ENCODE measurements around the gene TEX19. TPM values are rescaled to one million over a fixed set of nuclear protein-coding genes. Genes with fewer than 3 reads are reported as not detected.
A peak's percentile ranks its signal among the peaks of the same experiment; 100 is the strongest.

The TEX19 gene
- total and polyA plus RNA-seq, 2 experiments from 2014 or later, result 0.10 to 0.66 TPM

GRCh38 chr17:82369211-82369610 lies 10.2 kb downstream of the TEX19 start:
- Histone ChIP-seq H3K4me2 (no peak overlapping the region), H3K4me3 (no peak overlapping the region), H3K36me3 (ENCODE audit: insufficient read depth) (no peaks in the 10 kb centered on the region), H3F3A (replicated peaks; ENCODE audit: low read depth) (no peaks in the 10 kb centered on the region), H3K27ac (ENCODE audit: low read depth) (no peak overlapping the region), H3K79me2 (replicated peaks; ENCODE audit: insufficient read depth) (no peaks in the 10 kb centered on the region), H2AFZ (no peak overlapping the region), H3K27me3 (ENCODE audit: insufficient read depth) (peaks cover 48% of the 10 kb centered on the region), H3K9me2 (ENCODE audit: insufficient read depth) (no peaks in the 10 kb centered on the region), H4K20me1 (replicated peaks; ENCODE audit: insufficient read depth) (no peaks in the 10 kb centered on the region), H3K4me1 (ENCODE audit: insufficient read depth) (no peaks in the 10 kb centered on the region; the same call in 1 of the 2 replicates)
- Mint-ChIP-seq H3K36me3 (ENCODE audit: low read depth) (peaks cover 4% of the 10 kb centered on the region; the same call in 2 of the 3 replicates), H3K27ac (no peak overlapping the region), H3K4me3 (no peak overlapping the region), H3K9me3 (peaks cover 12% of the 10 kb centered on the region; the same call in 2 of the 3 replicates), H3K4me1 (peaks cover 5% of the 10 kb centered on the region), H3K27me3 (ENCODE audit: insufficient read depth, low read depth, poor library complexity) (peaks cover 42% of the 10 kb centered on the region)
- ATAC-seq (no peak), DNase-seq (ENCODE audit: low spot score) (no peak)
- TF ChIP-seq POLR2AphosphoS5 (IDR thresholded peaks at IDR 0.05; ENCODE audit: low read depth), result no peak

- Mint-ChIP-seq H3K36me3 (ENCODE audit: low read depth) (peaks cover 4% of the 10 kb centered on the region; the same call in 2 of the 3 replicates), H3K27ac (no peak overlapping the region), H3K9me3 (peaks cover 12% of the 10 kb centered on the region; the same call in 2 of the 3 replicates), H3K4me1 (peaks cover 5% of the 10 kb centered on the region), H3K4me3 (peak overlapping the region; percentile 50; the same call in 1 of the 3 replicates), H3K27me3 (ENCODE audit: insufficient read depth, low read depth, poor library complexity) (peaks cover 44% of the 10 kb centered on the region)
- Histone ChIP-seq H4K20me1 (replicated peaks; ENCODE audit: insufficient read depth) (no peaks in the 10 kb centered on the region), H3F3A (replicated peaks; ENCODE audit: low read depth) (no peaks in the 10 kb centered on the region), H3K27me3 (ENCODE audit: insufficient read depth) (peaks cover 58% of the 10 kb centered on the region), H3K36me3 (ENCODE audit: insufficient read depth) (no peaks in the 10 kb centered on the region), H2AFZ (peak overlapping the region; percentile 78; the same call in 1 of the 2 replicates), H3K79me2 (replicated peaks; ENCODE audit: insufficient read depth) (no peaks in the 10 kb centered on the region), H3K9me2 (ENCODE audit: insufficient read depth) (no peaks in the 10 kb centered on the region), H3K4me2 (peak overlapping the region; percentile 77), H3K4me3 (peak overlapping the region; percentile 51), H3K27ac (ENCODE audit: low read depth) (no peak overlapping the region), H3K4me1 (ENCODE audit: insufficient read depth) (no peaks in the 10 kb centered on the region; the same call in 1 of the 2 replicates)
- DNase-seq (ENCODE audit: low spot score) (no peak), ATAC-seq (no peak)
- TF ChIP-seq REST (IDR thresholded peaks at IDR 0.05; ENCODE audit: unreplicated experiment) (no peak), STAT1 (IDR thresholded peaks at IDR 0.05; ENCODE audit: unreplicated experiment) (no peak), CREB1 (CRISPR knock-in tag; IDR thresholded peaks at IDR 0.05; ENCODE audit: low read depth) (no peak), JUNB (IDR thresholded peaks at IDR 0.05; ENCODE audit: unreplicated experiment) (no peak), CTCF (conservative IDR thresholded peaks at IDR 0.05; ENCODE audit: low read depth in 2 of 2) (no peak), EZH2 (IDR thresholded peaks at IDR 0.05; ENCODE audit: low read depth, unreplicated experiment) (no peak), NANOG (IDR thresholded peaks at IDR 0.05; ENCODE audit: borderline replicate concordance) (no peak), ZNF331 (CRISPR knock-in tag; IDR thresholded peaks at IDR 0.05; ENCODE audit: low read depth) (no peak)
Measured at GRCh38 chr17:82370471-82371332, 11.7 kb downstream of the TEX19 start.

Measured in GM23338 (cell line).